ENCODE data around the gene C19orf73.
"Not testable (repeated sequence)": the region's sequence is repeated elsewhere in the genome, so short reads cannot be mapped to it uniquely, and the experiment has no call there.

C19orf73 gene

GRCh38 chr19:49125025-49125731 lies 6.2 kb upstream of the C19orf73 start:
- TF ChIP-seq ARNTL (CRISPR knock-in tag; IDR thresholded peaks at IDR 0.05; ENCODE audit: borderline replicate concordance, low read depth) (no peak), ZC3H10 (CRISPR knock-in tag; IDR thresholded peaks at IDR 0.05) (no peak), CSRNP3 (CRISPR knock-in tag; IDR thresholded peaks at IDR 0.05) (no peak), GLIS3 (CRISPR knock-in tag; IDR thresholded peaks at IDR 0.05) (no peak), RARB (CRISPR knock-in tag; IDR thresholded peaks at IDR 0.05) (no peak), ZNF8 (CRISPR knock-in tag; IDR thresholded peaks at IDR 0.05) (no peak), BACH2 (CRISPR knock-in tag; IDR thresholded peaks at IDR 0.05; ENCODE audit: borderline replicate concordance) (no peak)
- ATAC-seq, result no peak

DNA sequence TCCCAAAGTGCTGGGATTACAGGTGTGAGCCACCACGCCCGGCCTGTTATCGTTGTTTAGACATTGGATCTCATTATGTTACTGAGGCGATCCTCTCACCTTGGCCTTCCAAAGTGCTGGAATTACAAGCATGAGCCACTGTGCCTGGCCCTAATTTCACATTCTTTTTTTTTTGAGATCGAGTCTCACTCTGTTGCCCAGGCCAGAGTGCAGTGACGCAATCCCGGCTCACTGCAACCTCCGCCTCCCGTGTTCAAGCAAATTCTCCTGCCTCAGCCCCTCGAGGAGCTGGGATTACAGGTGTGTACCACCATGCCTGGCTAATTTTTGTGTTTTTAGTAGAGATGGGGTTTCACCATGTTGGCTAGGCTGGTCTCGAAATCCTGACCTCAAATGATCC lies 4.3 kb upstream of the C19orf73 start:
- not testable (repeated sequence) for ATAC-seq

GRCh38 chr19:49121841-49122240 lies 2.9 kb upstream of the C19orf73 start:
- not testable (repeated sequence) for ATAC-seq

DNA sequence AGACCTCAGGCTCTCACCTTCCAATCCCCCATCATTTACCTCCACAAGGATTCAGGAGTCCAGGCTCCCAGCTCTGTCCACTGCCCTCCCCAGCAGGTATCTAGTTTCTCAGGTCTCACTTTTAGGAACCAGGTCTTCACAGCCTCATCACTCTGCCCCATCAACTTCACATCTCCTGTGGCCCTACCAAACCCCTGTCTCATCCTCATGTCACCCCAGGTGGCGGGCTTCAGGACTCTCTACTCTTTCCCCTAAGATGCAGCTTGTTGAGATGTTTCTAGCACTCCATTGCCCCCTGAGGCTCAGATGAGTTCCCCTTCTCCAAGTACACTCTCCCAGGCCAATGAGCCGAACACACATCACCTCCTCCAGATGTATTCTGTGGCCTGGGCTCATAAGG lies 1.9 kb upstream of the C19orf73 start:
- no peak for ATAC-seq
- TF ChIP-seq ARNTL (CRISPR knock-in tag; IDR thresholded peaks at IDR 0.05; ENCODE audit: borderline replicate concordance, low read depth) (no peak), ZC3H10 (CRISPR knock-in tag; IDR thresholded peaks at IDR 0.05) (no peak), GLIS3 (CRISPR knock-in tag; IDR thresholded peaks at IDR 0.05) (no peak), TSHZ2 (CRISPR knock-in tag; IDR thresholded peaks at IDR 0.05) (no peak), ZFP3 (CRISPR knock-in tag; IDR thresholded peaks at IDR 0.05) (no peak), ZNF565 (CRISPR knock-in tag; conservative IDR thresholded peaks at IDR 0.05; ENCODE audit: low read depth) (no peak), ISL1 (CRISPR knock-in tag; IDR thresholded peaks at IDR 0.05) (no peak), TOX (CRISPR knock-in tag; IDR thresholded peaks at IDR 0.05; ENCODE audit: borderline replicate concordance) (no peak), ZNF70 (CRISPR knock-in tag; IDR thresholded peaks at IDR 0.05) (no peak), SNAI2 (CRISPR knock-in tag; IDR thresholded peaks at IDR 0.05) (no peak), TCF4 (CRISPR knock-in tag; IDR thresholded peaks at IDR 0.05; ENCODE audit: borderline replicate concordance) (no peak), CSDC2 (CRISPR knock-in tag; IDR thresholded peaks at IDR 0.05) (no peak), BACH2 (CRISPR knock-in tag; IDR thresholded peaks at IDR 0.05; ENCODE audit: borderline replicate concordance) (no peak), CSRNP3 (CRISPR knock-in tag; IDR thresholded peaks at IDR 0.05) (no peak), OSR1 (CRISPR knock-in tag; IDR thresholded peaks at IDR 0.05) (no peak), ESRRG (CRISPR knock-in tag; IDR thresholded peaks at IDR 0.05) (no peak), PATZ1 (CRISPR knock-in tag; IDR thresholded peaks at IDR 0.05; ENCODE audit: borderline replicate concordance) (no peak), PPARA (CRISPR knock-in tag; IDR thresholded peaks at IDR 0.05; ENCODE audit: borderline replicate concordance) (no peak), RARB (CRISPR knock-in tag; IDR thresholded peaks at IDR 0.05) (no peak)
